IMR-90 (cell line): ENCODE measurements around the gene TMEM158. TPM values are rescaled to one million over a fixed set of nuclear protein-coding genes. Genes with fewer than 3 reads are reported as not detected.

Experiments
- ATAC-seq: fragments of 200-7000 bp; cut with Tn5 transposase; 2 replicates; pipeline ENCODE4 v1.9.1; 2020; ENCODE audit warnings: low read depth, mild to moderate bottlenecking, moderate library complexity
- BruUV-seq: library from RNA; stranded (reverse); fragments of 400-500 nt; replicated peaks from 2 replicates; lab custom pipeline; 2021; lab: Mats Ljungman, UMichigan
- CTCF ChIA-PET: fragments of 300-600 bp; formaldehyde crosslinking; extraction: SDS; loops from one replicate; lab custom pipeline; 2021; ENCODE audit warnings: antibody characterized with exemption; lab: Yijun Ruan, JAX
- POLR2A ChIA-PET: fragments of 300-600 bp; sonication (Branson Sonifier 250); formaldehyde crosslinking; loops from one replicate; lab custom pipeline; 2022; ENCODE audit warnings: antibody characterized with exemption; ENCODE audit not compliant: unreplicated experiment; lab: Charles Lee
- DNase-seq: peaks from one replicate; pipeline ENCODE4 v3.0.0; 2013
- H2AFZ ChIP-seq: replicated peaks from 2 replicates; pipeline ENCODE3; 2013; ENCODE audit warnings: low read length, mild to moderate bottlenecking; ENCODE audit not compliant: poor library complexity
- H2AK5ac ChIP-seq: 2 replicates; pipeline ENCODE4 v1.6.1; 2013; ENCODE audit warnings: low read depth, low read length, inconsistent platforms
- H2AK9ac ChIP-seq: replicated peaks from 2 replicates; pipeline ENCODE3; 2013; ENCODE audit warnings: mild to moderate bottlenecking, low read depth, low read length, moderate library complexity; ENCODE audit not compliant: poor library complexity
- H2BK120ac ChIP-seq: 2 replicates; pipeline ENCODE4 v1.6.1; 2013; ENCODE audit warnings: low read depth, low read length, inconsistent platforms
- H2BK15ac ChIP-seq: 3 replicates; pipeline ENCODE4 v1.6.1; 2013; ENCODE audit warnings: low read depth, low read length, inconsistent platforms
- H2BK20ac ChIP-seq: 2 replicates; pipeline ENCODE4 v1.6.1; 2013; ENCODE audit warnings: low read depth, mild to moderate bottlenecking, inconsistent platforms, low read length, moderate library complexity
- H2BK5ac ChIP-seq: 2 replicates; pipeline ENCODE4 v1.6.1; 2013; ENCODE audit warnings: mild to moderate bottlenecking, low read depth, low read length, inconsistent platforms; ENCODE audit not compliant: poor library complexity, severe bottlenecking
- H3K14ac ChIP-seq: replicated peaks from 2 replicates; pipeline ENCODE4 v1.6.1; 2013; ENCODE audit warnings: low read depth, low read length, inconsistent platforms
- H3K18ac ChIP-seq: 2 replicates; pipeline ENCODE4 v1.6.1; 2013; ENCODE audit warnings: low read depth, low read length, control low read depth
- H3K23ac ChIP-seq: 2 replicates; pipeline ENCODE4 v1.6.1; 2013; ENCODE audit warnings: low read depth, low read length, inconsistent platforms
- H3K27ac ChIP-seq: 2 replicates; pipeline ENCODE4 v1.5.1; 2013; ENCODE audit warnings: mild to moderate bottlenecking, control low read depth, low read length; ENCODE audit not compliant: insufficient read depth
- H3K27me3 ChIP-seq: 2 replicates; pipeline ENCODE4 v1.6.1; 2013; ENCODE audit warnings: low read length; ENCODE audit not compliant: control insufficient read depth, insufficient read depth
- H3K36me3 ChIP-seq: 2 replicates; pipeline ENCODE4 v1.6.1; 2013; ENCODE audit warnings: low read length, mixed read lengths; ENCODE audit not compliant: control insufficient read depth, insufficient read depth
- H3K4ac ChIP-seq: 2 replicates; pipeline ENCODE4 v1.6.1; 2013; ENCODE audit warnings: low read depth, low read length, inconsistent platforms
- H3K4me1 ChIP-seq: 2 replicates; pipeline ENCODE4 v1.6.1; 2013; ENCODE audit warnings: low read length, mixed read lengths; ENCODE audit not compliant: control insufficient read depth, insufficient read depth
- H3K4me2 ChIP-seq: 2 replicates; pipeline ENCODE4 v1.6.1; 2013; ENCODE audit warnings: low read depth, mild to moderate bottlenecking, control low read depth, low read length, moderate library complexity
- H3K4me3 ChIP-seq: 2 replicates; pipeline ENCODE4 v1.5.1; 2013; ENCODE audit warnings: low read depth, mild to moderate bottlenecking, control low read depth, low read length, moderate library complexity; ENCODE audit not compliant: insufficient read depth
- H3K56ac ChIP-seq: 2 replicates; pipeline ENCODE4 v1.6.1; 2013; ENCODE audit warnings: low read length, inconsistent platforms; ENCODE audit not compliant: insufficient read depth; ENCODE audit errors: extremely low read depth
- H3K79me1 ChIP-seq, 2 experiments: 2 replicates each; pipeline ENCODE4 v1.6.1; 2013; ENCODE audit warnings: low read length in 2 of 2, inconsistent platforms in 1 of 2, low read depth in 1 of 2
- H3K9ac ChIP-seq: 2 replicates; pipeline ENCODE4 v1.6.1; 2013; ENCODE audit warnings: low read depth, low read length, control low read depth
- H3K9me1 ChIP-seq: 2 replicates; pipeline ENCODE4 v1.6.1; 2013; ENCODE audit warnings: low read length, inconsistent platforms; ENCODE audit not compliant: insufficient read depth
- H3K9me3 ChIP-seq: 2 replicates; pipeline ENCODE4 v1.6.1; 2013; ENCODE audit warnings: low read length; ENCODE audit not compliant: control insufficient read depth, insufficient read depth
- H4K20me1 ChIP-seq: 2 replicates; pipeline ENCODE4 v1.6.1; 2013; ENCODE audit warnings: low read length, inconsistent platforms; ENCODE audit not compliant: insufficient read depth
- H4K5ac ChIP-seq: 2 replicates; pipeline ENCODE4 v1.6.1; 2013; ENCODE audit warnings: mild to moderate bottlenecking, low read depth, low read length, control low read depth
- H4K8ac ChIP-seq, 2 experiments: 2 replicates each; pipeline ENCODE4 v1.6.1; 2013; ENCODE audit warnings: low read depth in 2 of 2, low read length in 2 of 2, control low read depth in 1 of 2, inconsistent platforms in 1 of 2
- H4K91ac ChIP-seq: 2 replicates; pipeline ENCODE4 v1.6.1; 2013; ENCODE audit warnings: low read depth, low read length, inconsistent platforms; ENCODE audit not compliant: insufficient read depth
- MAFK ChIP-seq: IDR thresholded peaks from 2 replicates; pipeline ENCODE4 v1.6.1; 2012; ENCODE audit warnings: low read depth, low read length, improper control_type of control experiment
- NFE2L2 ChIP-seq: fragments of 150-350 bp; IDR thresholded peaks from 2 replicates; pipeline ENCODE4 v1.6.1; 2016; ENCODE audit warnings: low read depth, mild to moderate bottlenecking, low read length
- POLR2A ChIP-seq: IDR thresholded peaks from 2 replicates; pipeline ENCODE4 v1.6.1; 2012; ENCODE audit warnings: mild to moderate bottlenecking, low read depth, low read length
- RAD21 ChIP-seq: IDR thresholded peaks from 2 replicates; pipeline ENCODE4 v1.6.1; 2012; ENCODE audit warnings: low read length, improper control_type of control experiment
- RCOR1 ChIP-seq: IDR thresholded peaks from 2 replicates; pipeline ENCODE4 v1.6.1; 2012; ENCODE audit warnings: mild to moderate bottlenecking, low read length, improper control_type of control experiment; ENCODE audit not compliant: insufficient replicate concordance
- RFX5 ChIP-seq: IDR thresholded peaks from 2 replicates; pipeline ENCODE4 v1.8.0; 2012; ENCODE audit warnings: low read depth, mild to moderate bottlenecking, low read length, moderate library complexity
- SMC3 ChIP-seq: fragments of 150-350 bp; IDR thresholded peaks from 2 replicates; pipeline ENCODE4 v1.6.1; 2016; ENCODE audit warnings: low read depth, mild to moderate bottlenecking, antibody characterized with exemption, low read length, moderate library complexity
- WGBS, 2 experiments: methylation state at CpG; one replicate each; pipeline versions ENCODE4 v1.1.5 to v1.1.7; 2013; ENCODE audit warnings: missing lambda C conversion rate in 2 of 2; ENCODE audit not compliant: insufficient read length in 1 of 2; ENCODE audit errors: extremely low coverage in 2 of 2; 5-methylcytosine and 5-hydroxymethylcytosine counted together
- dilution Hi-C: fragments of 300-500 bp; cut with HindIII; formaldehyde crosslinking; loops from one replicate; pipeline ENCODE4 v1.14.3; 2018; ENCODE audit warnings: low sequenced_read_pairs; ENCODE audit not compliant: unreplicated experiment
- in situ Hi-C: fragments of 300-500 bp; cut with MboI; formaldehyde crosslinking; loops from 3 replicates; pipeline ENCODE4 v1.14.3; 2019; ENCODE audit warnings: low sequenced_read_pairs, inconsistent platforms, mixed read lengths
- intact Hi-C: fragments of 100-400 bp; cut with micrococcal nuclease; formaldehyde crosslinking; loops from 2 replicates; pipeline ENCODE4 v1.10.0; 2022
- polyA plus RNA-seq, 3 experiments: library from polyadenylated mRNA; depleted of rRNA; stranded (reverse); fragments of >200 nt; gene quantifications; 2 replicates each; pipeline ENCODE4 v1.2.3, GENCODE V29; 2012; ENCODE audit warnings: low replicate concordance in 1 of 3
- total RNA-seq: library from RNA; depleted of rRNA; stranded (reverse); fragments of >200 nt; gene quantifications from 2 replicates; pipeline ENCODE4 v1.2.3, GENCODE V29; 2012
- TF ChIP-seq, protein P1 (sequence below): fragments of 150-350 bp; IDR thresholded peaks from 2 replicates; pipeline ENCODE4 v1.6.1; 2017; ENCODE audit warnings: mild to moderate bottlenecking, antibody characterized with exemption, low read length, low read depth

Gene TMEM158
- total and polyA plus RNA-seq, 2 of the 4 experiments (the other 2 are of a cell fraction), result 1.6 to 16.4 TPM

DNA sequence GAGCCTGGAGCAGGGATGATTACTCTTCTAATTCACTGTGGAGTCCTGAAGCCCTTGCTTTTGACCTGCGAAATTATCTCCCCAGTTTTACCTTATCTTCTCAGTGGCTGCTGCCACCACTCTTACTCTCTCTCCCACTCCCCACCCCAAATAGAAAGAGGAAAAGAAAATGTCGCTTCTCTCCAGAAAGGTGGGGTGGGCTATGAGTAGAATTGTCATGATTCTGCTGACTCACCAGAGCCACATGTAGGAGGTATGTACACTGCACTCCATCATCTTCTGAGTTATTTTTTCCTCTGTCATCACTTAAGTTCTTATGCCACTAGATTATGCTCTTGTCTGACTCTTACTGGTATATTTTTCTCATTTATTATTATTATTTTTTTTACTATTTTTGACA lies 43.9 kb upstream of the TMEM158 start:
- WGBS, 2 experiments, result no CpG with 5 or more reads among the region's 2 CpGs

More for the DNA sequence above, 43.9 kb upstream of the TMEM158 start:
- Histone ChIP-seq H3K4me1 (peaks cover 7% of the 10 kb centered on the region), H3K4me3 (no peak overlapping the region), H3K23ac (no peak overlapping the region), H3K4me2 (no peak overlapping the region), H2BK15ac (no peak overlapping the region), H3K14ac (no peak overlapping the region), H2AFZ (no peak overlapping the region), H4K8ac (no peak overlapping the region), H3K9me1 (peaks cover 4% of the 10 kb centered on the region), H3K18ac (no peak overlapping the region), H2AK5ac (no peak overlapping the region), H2BK5ac (no peak overlapping the region), H3K27ac (no peak overlapping the region), H3K4ac (no peak overlapping the region), H3K9ac (no peak overlapping the region), H3K36me3 (no peaks in the 10 kb centered on the region), H4K20me1 (no peaks in the 10 kb centered on the region), H3K79me1 (no peaks in the 10 kb centered on the region), H4K91ac (no peak overlapping the region), H2BK120ac (no peak overlapping the region), H2BK20ac (no peak overlapping the region), H3K27me3 (no peaks in the 10 kb centered on the region), H2AK9ac (no peak overlapping the region), H3K56ac (no peak overlapping the region), H3K9me3 (no peaks in the 10 kb centered on the region), H4K5ac (no peak overlapping the region)
- ATAC-seq (no peak), DNase-seq (no peak)
- intact Hi-C loops, result no loop called here
- BruUV-seq, result no TSS peak
- TF ChIP-seq RFX5 (no peak), NFE2L2 (peak; percentile 4; the same call in 1 of the 2 replicates), RAD21 (no peak), POLR2A (no peak), MAFK (no peak), RCOR1 (no peak), SMC3 (no peak)
- TF ChIP-seq, protein P1, sequence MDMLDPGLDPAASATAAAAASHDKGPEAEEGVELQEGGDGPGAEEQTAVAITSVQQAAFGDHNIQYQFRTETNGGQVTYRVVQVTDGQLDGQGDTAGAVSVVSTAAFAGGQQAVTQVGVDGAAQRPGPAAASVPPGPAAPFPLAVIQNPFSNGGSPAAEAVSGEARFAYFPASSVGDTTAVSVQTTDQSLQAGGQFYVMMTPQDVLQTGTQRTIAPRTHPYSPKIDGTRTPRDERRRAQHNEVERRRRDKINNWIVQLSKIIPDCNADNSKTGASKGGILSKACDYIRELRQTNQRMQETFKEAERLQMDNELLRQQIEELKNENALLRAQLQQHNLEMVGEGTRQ, result no peak
- ChIA-PET CTCF (no interaction called here), POLR2A (no interaction called here)
- in situ Hi-C loops, result no loop called here
- dilution Hi-C loops, result no loop called here
